Measurements from ENCODE around the gene ZNF260.
A peak's percentile ranks its signal among the peaks of the same experiment; 100 is the strongest.

ZNF260 gene

DNA sequence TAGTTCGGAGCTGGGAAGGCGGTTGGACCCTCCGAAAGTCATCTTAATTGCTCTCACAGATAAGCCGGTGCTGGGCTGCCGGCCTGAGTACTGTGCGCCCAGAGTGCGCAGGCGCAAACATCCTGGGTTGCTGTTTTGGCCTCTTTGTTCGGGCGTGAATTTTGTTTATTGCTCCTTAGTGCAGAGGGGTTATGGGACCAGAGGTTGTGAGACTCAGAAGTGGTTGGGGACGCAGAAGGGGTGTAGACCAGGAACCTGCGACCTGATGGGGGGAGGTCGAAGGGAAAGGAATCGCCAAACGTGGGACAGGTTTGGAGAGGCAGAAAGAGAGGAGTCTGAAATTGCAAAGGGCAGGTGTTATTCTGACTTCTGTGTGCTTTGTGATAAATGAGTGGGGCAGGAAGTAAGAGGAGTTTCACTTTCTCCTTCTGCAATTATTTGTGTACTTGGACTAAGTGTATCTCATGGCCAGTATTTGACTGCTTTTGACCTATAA lies 38.1 kb downstream of the ZNF260 start:
- DNase-seq (ENCODE audit: low spot score), result peak; percentile 82

DNA sequence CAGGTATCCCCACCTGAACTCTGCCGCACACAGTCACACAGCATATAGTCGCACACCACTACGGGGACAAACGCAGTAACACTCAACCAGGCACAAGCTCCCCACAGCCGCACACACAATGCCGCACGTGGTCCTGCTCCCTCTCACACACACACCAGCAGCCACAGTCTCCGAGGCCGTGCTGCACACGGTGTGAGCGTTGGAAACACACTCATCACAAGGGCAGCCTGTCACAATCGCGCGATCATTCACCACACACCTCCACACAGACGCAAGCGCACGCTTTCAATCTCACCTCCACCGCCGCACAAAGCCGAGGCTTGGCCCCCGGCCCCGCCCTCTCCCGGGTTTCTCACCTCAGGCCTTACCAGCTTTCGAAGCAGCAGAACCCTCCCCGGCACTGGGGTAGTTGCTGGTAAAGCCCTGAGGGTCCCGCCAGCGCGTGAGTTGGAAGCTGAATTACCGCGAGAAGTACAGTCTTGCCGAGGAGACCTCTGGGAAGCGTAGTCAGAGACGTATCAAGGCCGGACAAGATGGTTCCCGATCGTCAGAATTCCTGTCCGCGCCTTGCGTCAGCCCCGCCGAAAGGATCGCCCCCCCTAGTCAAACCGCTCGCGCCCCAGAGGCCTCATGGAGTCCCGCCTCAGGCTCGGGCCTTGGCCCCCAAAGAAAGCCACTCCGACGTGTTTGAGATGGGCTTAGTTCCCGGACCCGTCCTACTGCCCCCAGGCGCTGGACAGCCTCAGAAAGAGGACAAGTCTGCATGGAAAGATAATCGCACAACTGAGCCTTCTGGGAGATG lies 38.8 kb downstream of the ZNF260 start, which contains the start of gene ZNF566:
TSS of gene ZNF566 (minus strand) at position 444 of the 802 bp plus-strand sequence. CDS start 13,004 bp downstream, outside the sequence.
- DNase-seq (ENCODE audit: low spot score), result peak; percentile 79

DNA sequence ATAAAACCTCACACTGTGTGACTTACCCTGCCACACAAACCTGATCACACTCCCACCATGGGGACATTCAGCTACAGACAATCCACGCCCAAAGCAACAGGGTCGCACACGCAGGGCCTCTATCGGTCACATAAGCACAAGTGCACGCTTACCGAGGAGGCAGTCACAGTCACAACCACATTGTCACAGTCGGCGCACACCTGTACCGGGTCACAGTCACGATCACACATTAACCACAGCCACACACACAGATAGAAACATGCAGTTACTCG lies 39.3 kb downstream of the ZNF260 start:
- peak; percentile 6 for DNase-seq (ENCODE audit: low spot score)

DNA sequence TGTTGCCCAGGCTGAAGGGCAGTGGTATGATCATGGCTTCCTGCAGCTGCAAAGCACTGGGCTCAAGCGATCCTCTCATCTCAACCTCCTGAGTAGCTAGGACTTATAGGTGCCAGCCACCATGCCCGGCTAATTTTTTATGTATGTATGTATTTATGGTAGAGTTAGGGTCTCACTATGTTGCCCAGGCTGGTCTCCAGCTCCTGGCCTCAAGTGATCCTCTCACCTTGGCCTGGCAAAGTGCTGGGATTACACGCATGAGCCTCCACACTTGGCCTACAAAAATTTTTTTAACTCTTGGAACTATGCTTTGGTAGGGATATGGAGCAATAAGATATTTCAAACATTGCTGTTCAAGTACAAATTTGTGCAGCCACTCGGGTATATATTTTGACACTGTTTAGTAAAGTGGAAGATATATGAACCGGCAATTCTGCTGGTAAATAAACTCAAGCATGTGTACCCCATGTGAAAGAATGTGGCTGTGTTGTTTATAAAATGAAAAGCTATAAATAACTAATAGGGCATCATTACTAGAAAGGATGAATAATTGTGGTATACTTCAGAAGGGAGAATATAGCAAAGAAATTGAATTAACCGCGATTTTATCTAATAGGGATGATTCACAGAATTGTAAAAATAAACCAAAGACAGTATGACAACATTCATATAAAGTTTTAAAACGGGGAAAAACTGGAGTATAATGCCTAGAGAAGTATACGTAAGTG lies 39.8 kb downstream of the ZNF260 start:
- DNase-seq (ENCODE audit: low spot score), result no peak

DNA sequence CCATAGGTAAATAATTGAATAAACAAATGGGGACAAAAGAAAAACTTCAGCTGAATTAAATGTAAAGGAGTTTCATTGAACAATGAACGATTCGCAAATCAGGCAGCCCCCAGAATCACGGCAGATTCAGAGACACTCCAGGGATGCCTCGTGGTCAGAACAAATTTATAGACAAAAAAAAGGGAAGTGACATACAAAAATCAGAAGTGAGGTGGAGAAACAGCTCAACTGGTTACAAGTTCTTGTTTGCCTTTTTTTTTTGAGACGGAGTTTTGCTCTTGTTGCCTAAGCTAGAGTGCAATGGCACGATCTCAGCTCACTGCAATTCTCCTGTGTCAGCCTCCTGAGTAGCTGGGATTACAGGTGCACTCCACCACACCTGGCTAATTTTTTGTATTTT lies 44.4 kb downstream of the ZNF260 start:
- no peak for DNase-seq (ENCODE audit: low spot score)

DNA sequence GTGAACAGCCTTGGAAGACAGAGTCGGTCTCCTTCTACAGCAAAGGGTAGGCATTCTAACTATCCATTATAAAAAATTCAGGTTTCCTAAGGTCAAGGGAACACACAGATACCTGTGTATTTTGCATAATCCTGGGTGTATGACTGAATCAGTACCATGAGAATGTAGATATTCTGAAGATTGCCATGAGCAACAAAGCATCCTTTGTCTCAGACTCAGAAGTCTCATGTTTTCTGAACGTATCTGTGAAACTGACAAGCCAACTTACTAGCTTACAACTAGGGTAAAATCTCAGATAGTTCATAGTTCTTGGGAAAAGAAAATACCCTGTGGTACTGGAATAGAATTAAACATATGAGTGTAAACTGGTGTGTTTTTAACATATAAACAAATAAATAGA lies 45.2 kb downstream of the ZNF260 start:
- DNase-seq (ENCODE audit: low spot score), result no peak
